ENCODE results near the gene ALDH3B2. TPM values are rescaled to one million over a fixed set of nuclear protein-coding genes. Genes with fewer than 3 reads are reported as not detected.
"Not testable (repeated sequence)": the region's sequence is repeated elsewhere in the genome, so short reads cannot be mapped to it uniquely, and the experiment has no call there.

ALDH3B2 gene
- polyA plus RNA-seq, 1 donor, result 0.90 TPM

- not testable (repeated sequence) for DNase-seq
Observed at GRCh38 chr11:67660752-67661151, 13.7 kb downstream of the ALDH3B2 start.

- not testable (repeated sequence) for DNase-seq
Observed at GRCh38 chr11:67659651-67660165, 14.7 kb downstream of the ALDH3B2 start.

- DNase-seq, result no peak
Observed at GRCh38 chr11:67657300-67657699, 17.1 kb downstream of the ALDH3B2 start.

- DNase-seq, result no peak
Observed at GRCh38 chr11:67656278-67656922, 18.0 kb downstream of the ALDH3B2 start.

GRCh38 chr11:67654225-67654624 lies 20.2 kb downstream of the ALDH3B2 start:
- DNase-seq, result no peak

GRCh38 chr11:67652965-67653845 lies 21.2 kb downstream of the ALDH3B2 start:
- DNase-seq, result no peak

GRCh38 chr11:67651976-67652781 lies 22.2 kb downstream of the ALDH3B2 start:
- no peak for DNase-seq

GRCh38 chr11:67649634-67650510 lies 24.6 kb downstream of the ALDH3B2 start:
- no peak for DNase-seq

GRCh38 chr11:67648796-67649613 lies 25.4 kb downstream of the ALDH3B2 start:
- DNase-seq, result no peak

- no peak for DNase-seq
Observed at GRCh38 chr11:67648140-67648795, 26.2 kb downstream of the ALDH3B2 start.

GRCh38 chr11:67647471-67647870 lies 27.0 kb downstream of the ALDH3B2 start:
- DNase-seq, result no peak

- no peak for DNase-seq
Observed at GRCh38 chr11:67646535-67647336, 27.7 kb downstream of the ALDH3B2 start.

- no peak for DNase-seq
Observed at GRCh38 chr11:67645521-67646461, 28.6 kb downstream of the ALDH3B2 start.

GRCh38 chr11:67644472-67645418 lies 29.7 kb downstream of the ALDH3B2 start:
- no peak for DNase-seq

- DNase-seq, result no peak
Observed at GRCh38 chr11:67644042-67644441, 30.4 kb downstream of the ALDH3B2 start.

GRCh38 chr11:67642173-67643120 lies 32.0 kb downstream of the ALDH3B2 start:
- DNase-seq, result no peak

All from hindlimb muscle (tissue), 1 donor.